Vagina (tissue), 2 donors: ENCODE measurements around the gene NUDT1. TPM values are rescaled to one million over a fixed set of nuclear protein-coding genes. Genes with fewer than 3 reads are reported as not detected.

ENCODE experiments used
- DNase-seq, 2 donors: peaks; one replicate each; pipeline ENCODE4 v3.0.0-alpha.2; 2017; ENCODE audit errors: extremely low spot score in 2 of 2
- H3K27ac ChIP-seq: fragments of 200-600 bp; sonication (generic); one replicate; pipeline ENCODE4 v1.5.1; 2019
- H3K27me3 ChIP-seq: fragments of 200-600 bp; sonication (generic); one replicate; pipeline ENCODE4 v1.5.1; 2019
- H3K36me3 ChIP-seq, 2 donors: fragments of 200-600 bp; sonication (generic); one replicate each; pipeline ENCODE4 v1.5.1; 2017 to 2019
- H3K4me1 ChIP-seq: fragments of 200-600 bp; sonication (generic); one replicate; pipeline ENCODE4 v1.5.1; 2019
- H3K4me3 ChIP-seq, 2 donors: fragments of 200-600 bp; sonication (generic); 1 replicate in 1 of 2; 2 replicates in 1 of 2; pipeline ENCODE4 v1.5.1; 2016 to 2019
- H3K9me3 ChIP-seq: fragments of 200-600 bp; sonication (generic); one replicate; pipeline ENCODE4 v1.5.1; 2019
- CTCF ChIP-seq, 3 experiments: fragments of 450-650 bp in 2 of 3; fragments of 200-600 bp in 1 of 3; sonication (generic) in 1 of 3; IDR thresholded peaks; one replicate each; pipeline ENCODE4 v1.5.1; 2017 to 2019; ENCODE audit warnings: antibody characterized with exemption in 3 of 3, mild to moderate bottlenecking in 2 of 3, moderate library complexity in 2 of 3
- POLR2A ChIP-seq, 2 donors: fragments of 450-650 bp; IDR thresholded peaks; one replicate each; pipeline ENCODE4 v1.6.1; 2017; ENCODE audit warnings: antibody characterized with exemption in 2 of 2, mild to moderate bottlenecking in 2 of 2, moderate library complexity in 2 of 2
- POLR2AphosphoS5 ChIP-seq, 2 donors: sonication (generic); formaldehyde crosslinking; IDR thresholded peaks; one replicate each; pipeline ENCODE4 v1.9.0; 2017; ENCODE audit warnings: antibody characterized with exemption in 2 of 2, mild to moderate bottlenecking in 2 of 2, low read depth in 1 of 2; ENCODE audit not compliant: insufficient read depth in 1 of 2
- intact Hi-C: fragments of 100-400 bp; cut with DNase I; formaldehyde crosslinking; loops from one replicate; pipeline ENCODE4 v1.15.1; 2023
- total RNA-seq: library from RNA; depleted of rRNA; stranded (reverse); fragments of >200 nt; gene quantifications from one replicate; pipeline ENCODE4 v1.2.3, GENCODE V29; 2016

Gene NUDT1
- total RNA-seq, 1 donor from 2014 or later = 19.4 TPM

- Histone ChIP-seq H3K4me3 (no peak overlapping the region), H3K27ac (no peak overlapping the region), H3K9me3 (no peaks in the 10 kb centered on the region), H3K36me3 (no peaks in the 10 kb centered on the region), H3K27me3 (no peaks in the 10 kb centered on the region), H3K4me1 (peaks cover 22% of the 10 kb centered on the region)
- no peak for DNase-seq
- intact Hi-C loops = no loop called here
- TF ChIP-seq POLR2A (IDR thresholded peaks at IDR 0.05) (no peak), POLR2AphosphoS5 (IDR thresholded peaks at IDR 0.05; ENCODE audit: insufficient read depth in 1 of 2, low read depth in 1 of 2) (no peak), CTCF (IDR thresholded peaks at IDR 0.05) (no peak)
Observed at GRCh38 chr7:2280424-2280823, 38.4 kb downstream of the NUDT1 start.

GRCh38 chr7:2281541-2281940 lies 39.5 kb downstream of the NUDT1 start:
- Histone ChIP-seq H3K27ac (peak overlapping the region; percentile 77), H3K4me3 (no peak overlapping the region)

GRCh38 chr7:2282185-2282751 lies 40.2 kb downstream of the NUDT1 start:
- Histone ChIP-seq H3K4me3 (no peak overlapping the region), H3K27me3 (no peaks in the 10 kb centered on the region), H3K27ac (peak overlapping the region; percentile 77), H3K36me3 (no peaks in the 10 kb centered on the region), H3K4me1 (peaks cover 22% of the 10 kb centered on the region), H3K9me3 (no peaks in the 10 kb centered on the region)
- intact Hi-C loops = no loop called here
- DNase-seq = no peak
- no peak for TF ChIP-seq POLR2A (IDR thresholded peaks at IDR 0.05)
- no peak for TF ChIP-seq POLR2AphosphoS5 (IDR thresholded peaks at IDR 0.05; ENCODE audit: insufficient read depth in 1 of 2, low read depth in 1 of 2)
- TF ChIP-seq CTCF (IDR thresholded peaks at IDR 0.05) = no peak

More at GRCh38 chr7:2281541-2281940, 39.5 kb downstream of the NUDT1 start:
- no peak for DNase-seq
- no peaks in the 10 kb centered on the region for H3K36me3 ChIP-seq
- no peak for TF ChIP-seq POLR2AphosphoS5 (IDR thresholded peaks at IDR 0.05; ENCODE audit: insufficient read depth in 1 of 2, low read depth in 1 of 2)
- peaks cover 22% of the 10 kb centered on the region for H3K4me1 ChIP-seq
- H3K27me3 ChIP-seq = no peaks in the 10 kb centered on the region
- H3K9me3 ChIP-seq = no peaks in the 10 kb centered on the region
- intact Hi-C loops = no loop called here

GRCh38 chr7:2283074-2283473 lies 41.0 kb downstream of the NUDT1 start:
- H3K9me3 ChIP-seq = no peaks in the 10 kb centered on the region
- TF ChIP-seq CTCF (IDR thresholded peaks at IDR 0.05) (no peak), POLR2AphosphoS5 (IDR thresholded peaks at IDR 0.05; ENCODE audit: insufficient read depth in 1 of 2, low read depth in 1 of 2) (no peak), POLR2A (IDR thresholded peaks at IDR 0.05) (no peak)
- no peak overlapping the region for H3K4me3 ChIP-seq
- DNase-seq = no peak
- no peak overlapping the region for H3K27ac ChIP-seq
- H3K27me3 ChIP-seq = no peaks in the 10 kb centered on the region
- H3K36me3 ChIP-seq = no peaks in the 10 kb centered on the region
- peaks cover 22% of the 10 kb centered on the region for H3K4me1 ChIP-seq
- intact Hi-C loops = no loop called here

GRCh38 chr7:2287745-2288144 lies 45.7 kb downstream of the NUDT1 start:
- no peaks in the 10 kb centered on the region for H3K4me1 ChIP-seq
- H3K4me3 ChIP-seq = no peak overlapping the region
- no peaks in the 10 kb centered on the region for H3K36me3 ChIP-seq
- TF ChIP-seq CTCF (IDR thresholded peaks at IDR 0.05) (no peak), POLR2AphosphoS5 (IDR thresholded peaks at IDR 0.05; ENCODE audit: insufficient read depth in 1 of 2, low read depth in 1 of 2) (no peak), POLR2A (IDR thresholded peaks at IDR 0.05) (no peak)
- no peaks in the 10 kb centered on the region for H3K9me3 ChIP-seq
- no peak overlapping the region for H3K27ac ChIP-seq
- DNase-seq = no peak
- intact Hi-C loops = no loop called here
- H3K27me3 ChIP-seq = no peaks in the 10 kb centered on the region
